ENCODE results near the gene DLGAP5.

- TF ChIP-seq CTCF (IDR thresholded peaks at IDR 0.05) (no peak), POLR2A (IDR thresholded peaks at IDR 0.05) (no peak)
Observed at GRCh38 chr14:55109836-55110235, 81.5 kb downstream of the DLGAP5 start.

Data from prostate gland (tissue), 2 donors.